GM13977 (cell line): ENCODE results near the gene CEACAM3.

ENCODE experiments used
- DNase-seq: peaks from one replicate; pipeline ENCODE4 v3.0.0; 2012; ENCODE audit warnings: low spot score
- CTCF ChIP-seq: IDR thresholded peaks from 2 replicates; pipeline ENCODE4 v1.5.1; 2012; ENCODE audit warnings: mild to moderate bottlenecking, control low read depth; ENCODE audit not compliant: insufficient read depth; ENCODE audit errors: extremely low read depth, missing control alignments
- in situ Hi-C: fragments of 300-500 bp; cut with MboI; formaldehyde crosslinking; loops from one replicate; pipeline ENCODE4 v1.12.0; 2022; ENCODE audit warnings: low sequenced_read_pairs, low pct_unique_long_range_greater_than_20kb, mixed read lengths, inconsistent platforms; ENCODE audit not compliant: unreplicated experiment

CEACAM3 gene

GRCh38 chr19:41792513-41793413 lies 3.6 kb upstream of the CEACAM3 start:
- peak; percentile 48 for DNase-seq
- peak; percentile 75 for TF ChIP-seq CTCF
- in situ Hi-C loops = no loop called here

DNA sequence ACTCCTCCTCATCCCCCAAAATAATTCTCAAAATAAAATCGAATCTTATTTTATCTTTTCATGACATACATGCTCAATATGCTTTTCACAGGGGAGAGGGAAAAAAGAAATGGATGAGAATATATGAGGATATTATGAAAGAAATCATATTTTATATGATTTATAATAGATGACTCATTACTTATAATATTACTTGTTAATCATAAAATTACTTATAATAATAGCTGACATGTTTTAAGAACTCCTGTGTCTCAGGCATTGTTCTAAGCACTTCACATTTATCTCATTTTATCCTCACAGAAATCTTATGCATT lies 3.0 kb upstream of the CEACAM3 start:
- in situ Hi-C loops = no loop called here
- no peak for TF ChIP-seq CTCF
- no peak for DNase-seq

GRCh38 chr19:41795031-41795461 lies 1.3 kb upstream of the CEACAM3 start:
- no peak for DNase-seq
- in situ Hi-C loops = no loop called here
- peak; percentile 71 for TF ChIP-seq CTCF

GRCh38 chr19:41796901-41797300 lies 514 bp downstream of the CEACAM3 start:
- no peak for TF ChIP-seq CTCF
- DNase-seq = no peak
- in situ Hi-C loops = no loop called here

DNA sequence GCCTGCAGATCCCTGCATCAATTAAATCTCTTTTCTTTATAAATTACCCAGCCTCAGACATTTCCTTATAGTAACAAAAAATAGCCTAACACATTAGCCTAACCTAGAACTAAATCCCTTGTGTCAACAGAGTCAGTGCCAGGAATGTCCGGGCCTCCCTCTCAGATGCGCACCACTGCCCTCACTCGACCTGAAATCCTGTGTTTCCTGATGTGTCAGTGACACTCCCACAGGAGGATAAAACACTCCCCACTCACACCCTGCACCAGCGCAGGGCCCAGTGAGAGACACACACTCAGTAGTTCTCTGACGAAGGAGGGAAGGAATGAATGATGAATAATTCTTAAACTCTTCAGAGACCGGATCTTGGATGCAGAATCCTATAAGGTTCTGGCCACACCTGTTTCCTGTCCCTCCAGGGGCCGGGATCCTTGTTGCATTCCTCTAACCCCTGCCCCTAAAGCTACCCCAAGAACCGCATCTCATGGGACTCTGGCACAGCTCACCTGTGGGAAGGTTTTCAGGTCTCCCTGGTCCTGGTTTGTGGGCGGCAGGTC lies 3.1 kb downstream of the CEACAM3 start:
- no peak for DNase-seq
- in situ Hi-C loops = no loop called here
- no peak for TF ChIP-seq CTCF

DNA sequence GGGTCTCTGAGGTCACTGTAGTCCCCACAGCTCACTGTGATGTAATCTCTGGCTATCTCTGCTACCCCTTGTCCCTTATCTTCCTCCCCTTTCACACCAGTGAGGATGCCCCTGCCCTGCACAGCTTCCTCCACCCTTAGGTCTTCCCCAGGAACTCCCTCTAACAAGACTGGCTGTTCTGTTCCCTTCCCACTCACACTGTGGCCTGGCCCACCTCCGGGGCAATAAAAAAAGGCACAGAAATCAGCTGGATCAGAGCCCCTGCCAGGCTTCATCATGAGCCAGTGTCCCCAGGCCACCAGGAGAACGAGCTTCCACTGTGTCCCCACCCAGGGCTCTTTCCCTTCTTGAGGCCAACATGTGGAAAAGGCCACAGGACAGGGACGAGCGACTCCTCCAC lies 4.6 kb downstream of the CEACAM3 start:
- no peak for TF ChIP-seq CTCF
- DNase-seq = no peak
- in situ Hi-C loops = no loop called here
